ENCODE data around the gene TMEM223. TPM values are rescaled to one million over a fixed set of nuclear protein-coding genes. Genes with fewer than 3 reads are reported as not detected.
A peak's percentile ranks its signal among the peaks of the same experiment; 100 is the strongest.
"Not testable (repeated sequence)": the region's sequence is repeated elsewhere in the genome, so short reads cannot be mapped to it uniquely, and the experiment has no call there.

The TMEM223 gene
- total RNA-seq, 1 donor = 9.0 TPM

- no peaks in the 10 kb centered on the region for H4K20me1 ChIP-seq (ENCODE audit: insufficient read depth, low read length)
- H3K79me2 ChIP-seq (ENCODE audit: insufficient read depth, low read length) = peaks cover 19% of the 10 kb centered on the region
- peak overlapping the region; percentile 95 for H2AFZ ChIP-seq (ENCODE audit: low read length)
- peaks cover 24% of the 10 kb centered on the region for H3K36me3 ChIP-seq (ENCODE audit: insufficient read depth, low read length)
- H3K4me3 ChIP-seq (ENCODE audit: insufficient read depth, low read length) = peak overlapping the region; percentile 84
- TF ChIP-seq CTCF (IDR thresholded peaks at IDR 0.05; ENCODE audit: extremely low read depth, low read depth, low read length) = no peak
- H3K9me3 ChIP-seq (ENCODE audit: low read depth, low read length) = no peaks in the 10 kb centered on the region
- DNase-seq (ENCODE audit: insufficient read length, low spot score, missing footprints) = peak; percentile 66
- H3K27me3 ChIP-seq (ENCODE audit: insufficient read depth, low read length) = no peaks in the 10 kb centered on the region
- peak overlapping the region; percentile 90 for H3K27ac ChIP-seq (ENCODE audit: low read depth, low read length)
- H3K4me2 ChIP-seq (ENCODE audit: insufficient read depth, low read length) = peak overlapping the region; percentile 87
- peaks cover 18% of the 10 kb centered on the region for H3K4me1 ChIP-seq (ENCODE audit: insufficient read depth, low read length)
Measured at GRCh38 chr11:62770778-62771143, 21.0 kb downstream of the TMEM223 start.

DNA sequence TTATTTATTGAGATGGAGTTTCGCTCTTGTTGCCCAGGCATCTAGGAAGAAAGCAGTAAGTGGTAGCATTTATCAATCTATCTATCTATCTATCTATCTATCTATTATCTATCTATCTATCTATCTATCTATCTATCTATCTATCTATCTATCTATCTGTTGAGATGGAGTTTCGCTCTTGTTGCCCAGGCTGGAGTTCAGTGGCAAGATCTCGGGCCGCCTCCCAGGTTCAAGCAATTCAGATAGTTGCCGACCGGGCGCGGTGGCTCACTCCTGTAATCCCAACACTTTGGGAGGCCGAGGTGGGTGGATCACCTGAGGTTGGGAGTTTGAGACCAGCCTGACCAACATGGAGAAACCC, 31.0 kb downstream of the TMEM223 start:
- peak overlapping the region; percentile 98 for H3K4me3 ChIP-seq (ENCODE audit: insufficient read depth, low read length)

DNA sequence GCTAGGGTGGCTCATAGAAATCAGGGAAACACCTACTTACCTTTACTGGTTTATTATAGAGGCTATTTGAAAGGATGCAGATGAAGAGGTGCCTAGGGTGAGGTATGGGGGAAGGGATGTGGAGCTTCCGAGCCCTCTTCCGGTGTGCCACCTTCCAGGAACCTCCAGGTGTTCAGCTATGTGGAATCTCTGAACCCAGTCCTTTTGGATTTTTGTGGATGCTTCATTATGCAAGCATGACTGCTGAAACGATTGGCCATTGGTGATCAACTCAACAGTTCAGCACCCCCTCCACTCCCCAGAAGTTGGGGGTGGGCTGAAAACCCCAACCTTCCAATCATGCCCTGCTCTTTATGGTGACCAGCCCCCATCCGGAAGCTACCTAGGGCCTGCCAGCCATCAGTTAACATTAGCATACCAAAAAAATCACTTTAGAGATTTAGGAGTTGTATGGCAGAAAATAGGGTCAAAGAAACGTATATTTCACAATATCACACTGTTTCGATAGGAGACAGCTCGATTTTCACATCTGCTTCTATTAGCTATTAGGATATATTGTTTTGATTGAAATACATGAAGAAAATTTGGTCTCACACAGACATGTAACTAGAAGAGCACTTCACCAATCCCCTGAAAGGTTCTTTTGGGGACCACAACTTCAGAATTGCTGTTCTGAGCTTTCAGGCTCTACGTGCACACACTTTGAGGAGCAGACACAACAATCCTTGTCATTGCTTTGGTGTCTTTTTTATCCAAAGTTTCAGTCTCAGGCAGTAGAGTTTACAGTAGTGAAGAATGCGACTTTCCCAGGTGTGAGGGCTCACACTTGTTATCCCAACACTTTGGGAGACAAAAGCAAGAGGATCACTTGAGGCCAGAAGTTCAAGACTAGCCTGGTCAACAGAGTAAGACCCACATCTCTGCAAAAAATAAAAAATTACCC, 33.7 kb downstream of the TMEM223 start:
- no peak overlapping the region for H3K4me2 ChIP-seq (ENCODE audit: insufficient read depth, low read length)
- H3K36me3 ChIP-seq (ENCODE audit: insufficient read depth, low read length) = no peaks in the 10 kb centered on the region
- no peaks in the 10 kb centered on the region for H4K20me1 ChIP-seq (ENCODE audit: insufficient read depth, low read length)
- no peaks in the 10 kb centered on the region for H3K9me3 ChIP-seq (ENCODE audit: low read depth, low read length)
- peak overlapping the region; percentile 52 for H2AFZ ChIP-seq (ENCODE audit: low read length)
- no peak overlapping the region for H3K27ac ChIP-seq (ENCODE audit: low read depth, low read length)
- TF ChIP-seq CTCF (IDR thresholded peaks at IDR 0.05; ENCODE audit: extremely low read depth, low read depth, low read length) = no peak
- peaks cover 20% of the 10 kb centered on the region for H3K79me2 ChIP-seq (ENCODE audit: insufficient read depth, low read length)
- no peak for DNase-seq (ENCODE audit: insufficient read length, low spot score, missing footprints)
- H3K27me3 ChIP-seq (ENCODE audit: insufficient read depth, low read length) = no peaks in the 10 kb centered on the region
- peaks cover 12% of the 10 kb centered on the region for H3K4me1 ChIP-seq (ENCODE audit: insufficient read depth, low read length)
- no peak overlapping the region for H3K4me3 ChIP-seq (ENCODE audit: insufficient read depth, low read length)

More for the DNA sequence above, 31.0 kb downstream of the TMEM223 start:
- H3K4me1 ChIP-seq (ENCODE audit: insufficient read depth, low read length); H3K27ac ChIP-seq (ENCODE audit: low read depth, low read length); H4K20me1 ChIP-seq (ENCODE audit: insufficient read depth, low read length); DNase-seq (ENCODE audit: insufficient read length, low spot score, missing footprints); H3K27me3 ChIP-seq (ENCODE audit: insufficient read depth, low read length); H3K9me3 ChIP-seq (ENCODE audit: low read depth, low read length): not testable (repeated sequence)
- peaks cover 16% of the 10 kb centered on the region for H3K79me2 ChIP-seq (ENCODE audit: insufficient read depth, low read length)
- H3K4me2 ChIP-seq (ENCODE audit: insufficient read depth, low read length) = peak overlapping the region; percentile 95
- H3K36me3 ChIP-seq (ENCODE audit: insufficient read depth, low read length) = peaks cover 12% of the 10 kb centered on the region
- peak overlapping the region; percentile 35 for H2AFZ ChIP-seq (ENCODE audit: low read length)

- no peaks in the 10 kb centered on the region for H3K27me3 ChIP-seq (ENCODE audit: insufficient read depth, low read length)
Measured at GRCh38 chr11:62755086-62755615, 36.7 kb downstream of the TMEM223 start.

More at GRCh38 chr11:62755086-62755615, 36.7 kb downstream of the TMEM223 start:
- no peak overlapping the region for H3K4me2 ChIP-seq (ENCODE audit: insufficient read depth, low read length)
- H4K20me1 ChIP-seq (ENCODE audit: insufficient read depth, low read length) = no peaks in the 10 kb centered on the region
- no peak overlapping the region for H3K27ac ChIP-seq (ENCODE audit: low read depth, low read length)
- TF ChIP-seq CTCF (IDR thresholded peaks at IDR 0.05; ENCODE audit: extremely low read depth, low read depth, low read length) = no peak
- H3K4me1 ChIP-seq (ENCODE audit: insufficient read depth, low read length) = peaks cover 3% of the 10 kb centered on the region
- H3K4me3 ChIP-seq (ENCODE audit: insufficient read depth, low read length) = no peak overlapping the region
- H2AFZ ChIP-seq (ENCODE audit: low read length) = no peak overlapping the region
- DNase-seq (ENCODE audit: insufficient read length, low spot score, missing footprints) = no peak
- H3K36me3 ChIP-seq (ENCODE audit: insufficient read depth, low read length) = peaks cover 8% of the 10 kb centered on the region
- no peaks in the 10 kb centered on the region for H3K9me3 ChIP-seq (ENCODE audit: low read depth, low read length)
- H3K79me2 ChIP-seq (ENCODE audit: insufficient read depth, low read length) = peaks cover 22% of the 10 kb centered on the region
